GM12872 (cell line): ENCODE measurements around the gene TRIM33.

Source experiments
- TF ChIP-seq, protein P1 (sequence below): IDR thresholded peaks from 3 replicates; pipeline ENCODE4 v1.5.1; 2011; ENCODE audit warnings: low read depth, mild to moderate bottlenecking, low read length, moderate library complexity; ENCODE audit not compliant: insufficient read depth

Gene TRIM33

DNA sequence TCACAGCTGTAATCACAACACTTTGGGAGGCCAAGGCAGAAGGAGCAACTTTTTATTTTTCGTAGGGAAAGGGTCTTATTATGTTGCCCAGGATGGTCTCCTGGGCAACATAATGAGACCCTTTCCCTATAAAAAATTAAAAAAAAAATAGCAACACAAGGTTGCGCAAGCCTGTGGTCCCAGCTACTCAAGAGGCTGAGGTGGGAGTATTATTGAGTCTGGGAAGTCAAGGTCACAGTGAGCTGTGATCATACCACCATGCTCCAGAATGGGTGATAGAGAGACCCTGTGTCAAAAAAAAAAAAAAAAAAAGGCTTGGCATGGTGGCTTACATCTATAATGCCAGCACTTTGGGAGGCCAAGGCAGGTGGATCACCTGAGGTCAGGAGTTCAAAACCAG lies 131.6 kb downstream of the TRIM33 start:
- TF ChIP-seq, protein P1, sequence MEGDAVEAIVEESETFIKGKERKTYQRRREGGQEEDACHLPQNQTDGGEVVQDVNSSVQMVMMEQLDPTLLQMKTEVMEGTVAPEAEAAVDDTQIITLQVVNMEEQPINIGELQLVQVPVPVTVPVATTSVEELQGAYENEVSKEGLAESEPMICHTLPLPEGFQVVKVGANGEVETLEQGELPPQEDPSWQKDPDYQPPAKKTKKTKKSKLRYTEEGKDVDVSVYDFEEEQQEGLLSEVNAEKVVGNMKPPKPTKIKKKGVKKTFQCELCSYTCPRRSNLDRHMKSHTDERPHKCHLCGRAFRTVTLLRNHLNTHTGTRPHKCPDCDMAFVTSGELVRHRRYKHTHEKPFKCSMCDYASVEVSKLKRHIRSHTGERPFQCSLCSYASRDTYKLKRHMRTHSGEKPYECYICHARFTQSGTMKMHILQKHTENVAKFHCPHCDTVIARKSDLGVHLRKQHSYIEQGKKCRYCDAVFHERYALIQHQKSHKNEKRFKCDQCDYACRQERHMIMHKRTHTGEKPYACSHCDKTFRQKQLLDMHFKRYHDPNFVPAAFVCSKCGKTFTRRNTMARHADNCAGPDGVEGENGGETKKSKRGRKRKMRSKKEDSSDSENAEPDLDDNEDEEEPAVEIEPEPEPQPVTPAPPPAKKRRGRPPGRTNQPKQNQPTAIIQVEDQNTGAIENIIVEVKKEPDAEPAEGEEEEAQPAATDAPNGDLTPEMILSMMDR: no peak

DNA sequence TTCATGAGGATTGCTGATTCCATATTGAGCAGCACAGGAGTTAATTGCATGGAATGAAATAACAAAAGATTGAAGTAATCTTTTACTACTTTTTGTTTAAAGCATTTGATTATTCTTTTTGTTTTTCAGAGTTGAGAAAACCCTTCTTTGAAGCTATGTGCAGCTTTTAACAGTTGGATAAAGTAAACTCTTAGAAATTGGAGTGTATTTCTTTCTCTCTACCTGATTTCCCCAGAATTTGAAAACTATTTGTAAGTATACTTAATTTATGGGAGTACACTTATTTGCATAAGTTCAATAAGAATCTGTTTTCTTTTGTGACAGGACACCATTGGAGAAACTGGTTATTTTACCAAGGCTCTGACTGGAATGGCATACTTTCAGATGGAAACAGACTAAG lies 133.6 kb downstream of the TRIM33 start:
- TF ChIP-seq, protein P1: no peak

DNA sequence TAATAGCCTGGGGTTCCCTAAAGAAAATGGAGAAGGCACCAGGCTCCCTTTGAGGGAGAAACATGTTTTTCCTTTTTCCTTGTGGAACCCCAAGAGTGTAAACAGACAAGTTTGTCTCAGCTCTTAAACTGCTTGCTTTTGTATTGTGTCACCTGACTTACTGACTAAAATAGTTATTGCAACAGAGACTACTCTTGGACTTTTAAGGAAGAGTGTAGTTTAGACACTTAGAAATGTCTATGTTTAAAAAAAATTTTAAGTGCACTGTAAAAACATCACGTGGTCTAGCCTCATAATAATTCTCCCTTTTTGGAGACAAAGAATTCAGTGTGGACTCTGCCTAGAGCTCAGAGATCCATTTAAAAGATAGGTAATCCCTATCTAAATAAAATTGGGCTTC lies 141.1 kb downstream of the TRIM33 start:
- TF ChIP-seq, protein P1: no peak

DNA sequence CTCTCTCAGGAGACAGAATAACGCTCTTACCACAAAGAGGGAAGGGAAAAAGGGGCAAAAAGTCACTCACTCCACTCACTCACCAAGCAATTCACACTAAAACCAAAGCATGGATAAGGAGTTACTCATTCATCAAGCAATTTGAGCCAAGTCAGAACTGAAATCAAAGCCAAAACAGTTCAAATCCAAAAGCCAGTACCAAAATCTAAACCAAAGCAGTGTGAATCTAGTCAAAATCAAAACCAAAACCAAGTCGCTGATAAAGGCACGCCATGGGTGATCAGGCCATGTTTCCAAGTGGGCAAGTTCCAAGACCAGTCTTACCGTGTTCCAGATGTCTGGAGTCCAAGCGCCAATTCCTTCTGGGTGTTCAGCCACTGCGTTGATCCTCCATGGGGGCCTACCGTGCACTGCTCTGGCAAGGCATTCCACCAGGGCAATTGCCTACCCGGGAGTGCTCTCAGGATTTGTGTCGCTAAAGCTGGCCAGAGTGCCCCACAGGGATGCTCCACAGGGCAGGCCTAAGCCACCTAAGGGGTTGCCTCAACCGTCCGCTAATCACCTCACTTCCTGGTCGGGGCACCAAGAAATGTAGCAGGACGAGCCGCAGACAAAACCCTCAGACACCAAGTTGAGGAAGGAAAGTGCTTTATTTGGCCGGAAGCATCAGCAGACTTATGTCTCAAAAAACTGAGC lies 142.3 kb downstream of the TRIM33 start:
- TF ChIP-seq, protein P1: no peak

DNA sequence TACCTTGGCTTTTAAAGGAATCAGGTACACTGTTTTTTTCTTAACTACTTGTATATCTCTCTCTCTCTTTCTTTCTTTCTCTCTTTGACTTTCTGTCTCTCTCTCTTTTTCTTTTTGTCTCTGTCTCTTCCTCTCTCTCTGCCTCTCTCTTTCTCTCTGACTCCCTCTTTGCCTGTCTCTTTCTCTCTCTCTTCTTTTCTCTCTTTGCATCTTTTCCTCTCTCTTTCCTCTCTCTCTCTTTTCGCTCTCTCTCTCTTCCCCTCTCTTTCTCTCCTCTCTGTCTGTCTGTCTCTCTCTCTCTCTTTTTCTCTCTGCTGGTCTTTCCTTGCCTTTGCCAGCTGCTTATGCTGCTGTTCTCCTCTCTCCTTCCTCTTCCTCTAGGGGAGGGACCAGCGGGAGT lies 143.2 kb downstream of the TRIM33 start:
- TF ChIP-seq, protein P1: no peak

DNA sequence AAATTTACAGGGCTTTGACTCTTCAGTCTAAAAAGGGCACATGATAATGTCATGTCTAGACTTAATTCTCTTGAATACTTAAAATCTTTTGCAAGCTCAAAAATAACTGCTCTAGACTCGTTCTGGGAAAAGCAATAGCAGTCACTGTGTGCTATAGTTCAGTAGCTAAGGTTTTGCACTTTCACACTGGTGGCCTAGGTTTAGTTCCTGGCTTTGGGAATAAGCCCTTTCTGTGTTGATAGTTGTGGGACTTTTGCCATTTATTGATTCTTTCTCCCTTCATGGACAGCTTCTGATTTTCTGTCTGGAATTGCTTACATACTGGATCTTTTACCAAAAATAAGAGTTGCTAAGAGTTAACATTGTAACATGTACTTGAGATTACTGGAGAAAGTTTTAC lies 151.2 kb downstream of the TRIM33 start:
- TF ChIP-seq, protein P1: no peak

DNA sequence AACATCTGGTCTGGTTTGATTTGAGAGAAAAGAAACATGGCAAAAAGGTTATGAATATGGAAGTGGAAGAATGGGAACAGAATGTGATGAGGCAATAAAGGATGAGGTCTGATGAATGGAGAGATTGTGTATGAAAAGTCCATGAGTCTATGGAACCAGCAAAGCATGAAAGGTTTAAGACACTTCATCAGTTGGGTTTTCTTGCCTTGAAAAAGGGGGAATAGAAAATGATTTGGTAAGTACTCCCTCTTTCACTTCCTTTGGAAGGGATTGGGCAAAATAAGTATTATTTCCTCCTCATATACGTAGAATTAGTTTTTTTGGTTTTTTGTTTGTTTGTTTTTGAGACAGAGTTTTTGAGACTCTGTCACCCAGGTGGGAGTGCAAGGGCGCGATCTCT lies 155.8 kb downstream of the TRIM33 start:
- TF ChIP-seq, protein P1: no peak

DNA sequence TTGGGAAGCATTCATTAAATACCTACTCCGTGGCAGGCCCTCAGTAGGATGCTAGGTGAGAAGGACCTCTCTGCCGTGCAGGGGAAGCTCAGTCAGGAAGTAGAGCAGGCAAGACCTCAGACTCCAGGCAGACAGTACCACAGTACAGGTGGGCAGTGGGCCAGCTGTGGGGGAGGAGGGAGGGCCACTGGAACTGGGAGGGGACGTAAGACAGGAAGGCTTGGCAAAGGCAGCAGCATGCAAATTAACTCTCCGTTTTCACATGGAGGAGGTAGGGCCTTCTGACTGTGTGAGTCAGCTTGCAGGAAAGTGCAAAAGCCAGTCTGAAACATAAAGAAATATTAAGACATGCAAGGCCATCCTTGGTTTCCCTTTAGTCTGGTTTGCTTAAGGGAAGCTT lies 157.7 kb downstream of the TRIM33 start:
- TF ChIP-seq, protein P1: no peak
